ENCODE data around the gene EXOC7.

EXOC7 gene

DNA sequence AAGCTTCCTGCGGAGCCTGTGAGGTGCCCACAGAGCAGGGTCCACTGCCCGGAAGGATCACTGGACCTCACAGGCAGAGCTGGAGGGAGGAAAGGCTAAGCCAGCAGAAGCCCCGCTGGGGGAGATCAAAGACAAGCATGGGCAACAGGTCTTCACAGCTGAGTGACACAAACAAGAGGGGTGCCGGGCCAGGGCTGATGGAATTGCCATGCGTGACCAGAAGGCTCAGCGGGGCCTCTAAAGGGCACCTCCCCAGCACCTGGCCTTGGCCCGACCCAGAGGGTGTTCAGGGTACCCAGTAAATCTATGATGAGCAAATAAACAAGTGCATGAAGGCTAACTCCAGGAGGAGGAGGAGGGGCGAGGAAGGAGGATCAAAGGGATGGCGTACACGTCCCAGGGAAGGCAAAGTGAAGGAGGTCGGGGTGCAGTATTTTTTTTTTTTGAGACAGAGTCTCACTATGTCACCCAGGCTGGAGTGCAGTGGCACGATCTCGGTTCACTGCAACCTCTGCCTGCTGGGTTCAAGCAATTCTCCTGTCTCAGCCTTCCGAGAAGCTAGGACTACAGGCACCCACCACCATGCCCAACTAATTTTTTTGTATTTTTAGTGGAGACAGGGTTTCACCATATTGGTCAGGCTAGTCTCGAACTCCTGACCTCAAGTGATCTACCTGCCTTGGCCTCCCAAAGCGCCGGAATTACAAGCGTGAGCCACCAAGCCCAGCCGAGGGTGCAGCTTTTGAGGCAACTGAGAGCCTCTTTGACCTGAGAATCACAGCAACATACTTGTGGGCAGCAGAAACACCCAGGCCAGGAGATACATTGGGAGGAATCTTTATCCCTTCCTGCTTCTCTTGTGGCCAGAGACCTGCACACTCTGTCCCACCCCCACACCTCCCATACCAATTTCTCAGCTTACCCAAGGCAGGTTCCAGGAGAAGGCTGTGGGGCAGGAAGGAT lies 16.1 kb upstream of the EXOC7 start:
- no peak for DNase-seq

DNA sequence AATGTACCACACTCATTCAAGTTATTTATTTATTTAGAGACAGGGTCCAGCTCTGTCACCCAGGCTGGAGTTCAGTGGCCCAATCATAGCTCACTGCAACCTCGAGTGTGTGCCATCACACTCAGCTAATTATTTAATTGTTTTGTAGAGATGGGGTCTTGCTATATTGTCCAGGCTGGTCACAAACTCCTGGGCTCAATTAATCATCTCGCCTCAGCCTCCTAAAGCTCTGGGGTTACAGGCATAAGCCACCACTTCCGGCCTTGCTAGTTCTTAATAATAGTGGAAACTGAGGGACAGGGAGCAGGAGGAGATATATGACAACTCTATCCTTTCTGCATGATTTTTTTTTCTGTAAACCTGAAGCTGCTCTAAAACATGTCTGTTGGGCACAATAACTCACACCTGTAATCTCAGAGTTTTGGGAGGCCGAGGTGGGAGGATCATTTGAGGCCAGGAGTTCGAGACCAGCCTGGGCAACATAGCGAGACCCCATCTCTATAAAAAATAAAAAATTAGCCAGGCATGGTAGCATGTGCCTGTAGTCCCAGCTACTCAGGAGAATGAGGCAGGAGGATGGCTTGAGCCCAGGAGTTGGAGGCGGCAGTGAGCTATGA lies 11.7 kb upstream of the EXOC7 start:
- no peak for DNase-seq

DNA sequence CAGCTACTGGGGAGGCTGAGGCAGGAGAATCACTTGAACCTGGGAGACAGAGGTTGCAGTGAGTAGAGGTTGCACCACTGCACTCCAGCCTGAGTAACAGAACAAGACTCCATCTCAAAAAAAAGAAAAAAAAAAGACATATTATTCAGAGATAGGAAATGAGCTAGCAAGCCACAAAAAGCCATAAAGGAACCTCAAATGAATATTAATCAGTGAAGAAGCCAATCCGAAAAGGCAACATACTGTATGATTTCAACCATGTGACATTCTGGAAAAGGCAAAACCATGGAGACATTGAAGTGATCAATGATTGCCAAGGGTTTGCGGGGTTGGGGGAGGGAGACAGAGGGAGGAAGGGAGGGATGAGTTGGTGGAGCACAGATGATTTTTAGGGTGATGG lies 8.4 kb upstream of the EXOC7 start:
- no peak for DNase-seq

DNA sequence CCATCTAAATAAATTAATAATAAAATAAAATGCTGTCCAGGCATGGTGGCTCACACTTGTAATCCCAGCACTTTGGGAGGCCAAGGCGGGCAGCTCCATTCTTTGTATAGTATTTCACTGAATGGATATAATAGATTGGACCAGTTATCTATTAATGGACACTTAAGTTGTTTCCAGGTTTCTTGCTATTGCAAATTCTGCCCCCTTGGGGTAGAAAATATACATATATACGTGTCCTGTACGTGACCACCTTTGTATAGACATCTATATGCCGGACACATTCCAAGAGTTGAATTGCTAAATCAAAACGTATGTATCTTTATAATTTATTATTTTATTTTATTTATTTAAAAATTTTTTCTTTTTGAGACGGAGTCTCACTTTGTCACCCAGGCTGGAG lies 3.9 kb upstream of the EXOC7 start:
- DNase-seq: no peak

DNA sequence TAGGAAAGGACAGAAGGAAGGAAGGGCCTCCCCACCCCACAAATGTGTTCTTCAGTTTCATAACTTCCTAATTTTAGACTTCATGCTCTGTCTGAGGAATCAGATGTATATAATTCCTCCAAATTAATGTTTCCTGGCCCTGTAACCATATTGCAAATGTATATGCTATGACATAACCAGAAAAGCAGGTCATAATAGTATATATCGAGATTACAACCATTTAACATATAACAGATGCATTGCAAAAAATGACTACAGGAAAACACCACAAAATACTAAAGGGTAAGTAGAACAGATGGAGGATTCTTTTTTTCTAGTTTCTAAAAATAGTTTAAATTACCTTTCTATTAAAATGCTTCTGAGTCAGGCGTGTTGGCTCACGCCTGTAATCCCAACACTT lies 3.1 kb upstream of the EXOC7 start:
- peak in 1 of 14 donors; percentile 43 for DNase-seq

DNA sequence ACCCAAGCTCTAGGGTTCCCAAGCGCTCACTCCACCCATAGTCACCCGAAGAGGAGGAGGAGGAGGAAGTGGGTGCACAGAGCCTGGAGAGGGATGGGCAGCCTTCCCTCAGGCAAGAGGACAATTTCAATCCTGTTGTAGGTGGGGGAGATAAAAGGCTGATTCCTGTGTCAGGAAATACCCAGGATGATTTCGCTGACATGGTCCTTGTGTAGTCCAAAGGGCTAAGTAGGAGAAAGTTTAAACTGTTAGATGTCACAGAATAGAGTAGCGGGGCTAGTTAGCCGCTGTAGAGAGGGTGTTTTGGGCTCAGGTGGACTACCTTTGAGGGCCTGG lies 1.3 kb upstream of the EXOC7 start:
- no peak for DNase-seq

DNA sequence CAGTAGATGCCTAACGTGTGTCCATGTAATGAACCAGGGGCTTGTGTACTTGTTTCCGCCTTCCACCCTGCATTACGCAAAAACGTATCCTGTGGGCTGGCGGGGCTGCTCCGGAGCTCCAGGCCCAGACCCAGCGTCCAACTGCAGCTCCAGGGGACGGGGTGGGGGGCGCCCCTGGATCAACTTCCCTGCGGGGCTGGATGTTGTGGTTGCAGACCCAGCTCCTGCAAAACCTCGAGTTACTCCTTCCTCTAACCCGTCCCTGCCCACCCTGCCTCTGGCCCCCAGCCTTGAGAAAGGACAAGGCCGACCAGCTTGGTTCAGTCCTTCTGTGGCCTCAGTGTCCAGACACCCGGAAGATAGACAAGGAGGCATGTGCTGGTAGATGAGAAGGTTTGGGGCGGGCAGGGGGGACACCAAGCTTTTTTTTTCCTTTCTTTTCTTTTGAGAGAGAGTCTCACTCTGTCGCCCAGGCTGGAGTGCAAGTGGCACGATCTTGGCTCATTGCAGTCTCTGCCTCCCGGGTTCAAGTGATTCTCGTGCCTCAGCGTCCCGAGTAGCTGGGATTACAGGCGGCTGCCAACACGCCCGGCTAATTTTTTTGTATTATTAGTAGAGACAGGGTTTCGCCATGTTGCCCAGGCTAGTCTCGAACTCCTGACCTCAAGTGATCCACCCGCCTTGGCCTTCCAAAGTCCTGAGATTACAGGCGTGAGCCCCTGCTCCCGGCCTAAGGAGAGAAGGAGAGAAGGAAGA lies 731 bp upstream of the EXOC7 start:
- no peak for DNase-seq

DNA sequence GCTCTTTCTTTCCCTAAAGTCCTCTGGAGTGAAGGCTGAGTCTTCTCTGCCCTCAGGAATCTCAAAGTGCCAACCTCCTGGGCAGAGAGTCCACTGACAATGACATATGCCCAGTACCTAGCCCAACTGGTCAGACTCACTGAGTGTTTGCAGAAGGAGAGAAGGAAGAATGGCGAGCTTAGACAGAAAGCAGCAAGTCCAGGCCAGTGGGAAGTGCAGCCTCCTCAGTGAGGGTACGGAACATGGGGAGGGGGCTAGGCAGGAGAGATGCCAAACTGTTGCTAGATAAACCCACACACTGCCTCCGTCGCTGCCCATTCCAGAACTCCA lies 678 bp downstream of the EXOC7 start:
- DNase-seq: no peak

DNA sequence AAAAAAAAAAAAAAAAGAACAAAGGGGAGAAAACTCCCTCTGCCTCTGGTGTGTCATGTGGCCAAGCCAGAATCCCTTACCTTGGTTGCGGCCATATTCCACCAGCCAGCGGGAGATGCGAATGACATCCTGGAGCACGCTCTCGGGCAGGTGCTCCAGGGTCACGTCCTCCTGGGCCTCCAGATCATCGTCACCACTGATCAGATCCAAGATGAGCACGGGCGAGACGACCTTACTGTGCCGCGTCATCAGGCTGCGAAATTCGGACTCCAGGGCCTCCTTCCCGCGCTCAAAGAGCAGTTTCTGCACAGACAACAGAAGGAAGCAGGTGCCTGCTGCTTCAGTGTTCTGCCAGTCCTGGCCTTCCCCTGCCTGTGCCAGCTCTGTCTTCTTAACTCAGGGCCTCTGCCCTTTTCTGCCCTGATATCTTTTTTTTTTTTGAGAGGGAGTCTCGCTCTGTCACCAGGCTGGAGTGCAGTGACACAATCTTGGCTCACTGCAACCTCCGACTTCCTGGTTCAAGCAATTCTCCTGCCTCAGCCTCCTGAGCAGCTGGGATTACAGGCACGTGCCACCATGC lies 5.8 kb downstream of the EXOC7 start:
- DNase-seq: no peak

DNA sequence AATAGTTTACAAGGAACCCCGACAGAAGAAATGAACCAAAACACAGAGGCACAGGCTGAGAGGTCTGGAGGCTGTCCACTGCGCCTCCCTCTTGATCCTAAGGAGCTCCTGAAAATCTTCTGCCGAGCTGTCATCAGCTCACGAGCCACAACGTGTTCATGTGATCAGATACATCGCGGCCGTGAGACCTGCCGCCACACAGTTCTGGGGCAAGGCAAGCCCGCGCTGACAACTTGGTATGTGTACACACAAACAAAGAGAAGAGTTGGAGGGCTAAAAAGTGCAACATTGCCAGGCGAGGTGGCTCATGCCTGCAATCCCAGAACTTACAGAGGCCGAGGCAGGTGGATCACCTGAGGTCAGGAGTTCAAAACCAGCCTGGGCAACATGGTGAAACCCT lies 7.6 kb downstream of the EXOC7 start:
- DNase-seq: no peak

DNA sequence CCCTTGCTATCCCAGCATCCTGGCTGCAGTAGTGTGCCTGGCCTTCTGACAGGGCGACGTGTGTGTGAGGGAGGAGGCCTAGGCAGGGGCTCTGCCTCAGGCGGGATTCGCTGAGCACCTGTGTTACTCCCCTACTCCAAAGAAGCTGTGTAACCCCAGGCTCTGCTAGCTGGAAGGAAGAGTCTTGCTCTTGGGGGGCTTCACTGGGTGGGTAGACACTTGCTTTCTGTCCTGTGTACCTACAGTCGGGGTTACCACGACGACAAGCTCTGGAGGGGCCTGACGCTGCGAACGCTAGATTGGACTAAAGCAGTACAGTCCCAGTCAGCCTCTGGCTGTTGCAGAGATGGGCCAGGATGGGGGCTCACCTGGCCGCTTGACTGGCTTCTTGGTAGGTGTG lies 9.5 kb downstream of the EXOC7 start:
- no peak for DNase-seq

DNA sequence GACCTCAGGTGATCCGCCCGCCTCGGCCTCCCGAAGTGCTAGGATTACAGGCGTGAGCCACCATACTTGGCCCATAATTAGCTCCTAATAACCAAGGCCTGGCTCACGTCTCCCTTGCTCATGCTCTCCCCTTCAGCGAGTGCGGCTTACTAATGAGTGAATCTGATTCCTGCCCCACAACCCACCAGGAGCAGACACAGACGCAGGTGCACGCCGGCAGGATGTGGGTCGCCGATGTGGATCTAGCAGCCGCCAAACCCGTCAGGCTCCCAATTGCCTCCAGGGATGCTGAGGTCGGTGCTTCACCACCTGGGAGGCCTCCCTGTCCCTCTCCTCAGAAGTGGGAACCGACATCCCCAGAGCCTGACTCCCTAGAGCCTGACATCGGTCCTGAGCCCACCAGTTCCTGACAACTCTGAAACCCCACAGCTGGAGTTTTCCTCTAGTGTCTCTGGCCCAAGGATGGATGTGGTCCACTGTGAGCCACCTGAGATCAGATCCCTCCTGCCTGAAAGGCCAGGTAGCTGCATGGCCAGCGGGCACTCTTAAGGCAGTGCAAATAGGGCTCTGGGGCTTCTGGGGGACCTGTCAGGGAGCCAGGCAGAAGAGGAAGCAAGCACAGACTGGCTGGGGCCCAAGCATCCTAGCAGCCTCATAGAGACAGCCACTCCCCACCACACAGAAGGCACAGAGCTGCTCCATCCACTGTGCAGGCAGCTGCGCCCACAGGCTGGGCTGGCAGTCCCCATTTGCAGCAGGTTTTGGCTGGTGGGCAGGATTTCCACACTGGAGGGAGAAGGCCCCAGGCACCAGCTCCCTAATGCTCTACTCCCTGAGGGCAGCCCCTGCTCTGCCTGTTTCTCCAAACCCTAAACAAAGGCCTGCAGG lies 10.8 kb downstream of the EXOC7 start:
- no peak for DNase-seq

DNA sequence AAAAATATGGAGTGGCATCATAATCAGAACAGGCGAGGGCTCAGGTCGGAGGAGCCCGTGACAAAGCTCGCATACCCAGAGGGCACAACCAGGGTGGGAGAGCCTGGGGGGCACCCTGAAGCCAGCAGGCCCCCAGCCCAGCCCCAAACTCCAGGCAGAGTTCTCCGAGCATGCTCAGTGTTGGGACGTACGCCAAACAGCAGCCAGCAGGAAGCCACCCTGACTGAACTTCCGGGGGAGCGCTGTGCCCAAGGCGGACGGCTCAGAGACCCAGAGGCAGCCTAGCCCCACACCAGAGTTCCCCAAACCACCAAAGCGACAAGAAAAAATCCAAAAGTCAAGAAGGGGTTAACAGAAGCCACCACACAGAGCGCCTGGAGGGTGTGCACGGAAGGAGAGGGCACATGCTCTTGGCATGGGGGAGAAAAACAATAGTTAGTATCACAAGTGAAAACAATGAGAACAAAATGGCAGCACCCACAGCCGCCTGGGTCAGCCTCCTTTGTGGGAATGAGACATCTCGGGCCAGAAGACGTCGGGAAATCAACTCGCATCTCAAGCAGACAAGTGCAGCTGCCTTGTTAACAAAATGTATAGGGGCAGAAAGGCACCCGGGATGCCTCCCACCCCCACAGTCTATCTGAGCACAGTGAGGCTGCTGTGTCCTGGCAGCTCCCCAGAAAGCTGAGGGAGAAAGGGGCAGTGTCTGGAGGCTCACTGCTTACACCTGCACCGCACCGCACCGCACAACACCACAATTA lies 11.9 kb downstream of the EXOC7 start:
- DNase-seq: no peak

DNA sequence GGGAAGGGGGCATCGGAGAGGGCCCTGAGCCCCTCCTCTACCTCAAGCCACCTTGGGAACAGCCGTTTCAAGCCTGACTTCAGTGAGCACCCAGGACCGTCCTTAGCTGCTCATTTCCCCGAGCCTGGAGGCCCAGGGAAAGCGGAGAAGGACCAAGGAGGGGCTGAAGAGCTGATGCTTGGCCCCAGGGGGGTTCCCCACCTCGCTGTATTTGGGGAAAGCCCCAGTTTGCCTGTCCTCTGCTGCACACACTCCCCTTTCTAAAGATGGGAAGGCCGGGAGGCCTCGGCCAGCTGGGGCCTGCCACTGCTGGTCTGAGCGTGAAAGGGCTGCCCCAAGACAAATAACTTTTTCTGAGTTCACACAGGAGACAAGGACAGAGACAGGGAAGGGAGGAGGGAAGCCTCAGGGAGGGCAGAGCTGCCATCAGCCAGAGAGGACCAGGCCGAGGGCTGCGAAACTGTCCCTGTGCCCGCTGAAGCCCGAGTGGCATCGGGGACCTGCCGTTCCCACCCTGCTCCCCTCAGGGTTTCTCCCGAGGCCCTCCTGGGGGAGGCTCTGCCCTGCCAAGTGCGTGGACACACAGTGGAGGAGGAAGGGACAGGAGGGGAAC lies 13.0 kb downstream of the EXOC7 start:
- DNase-seq: no peak

DNA sequence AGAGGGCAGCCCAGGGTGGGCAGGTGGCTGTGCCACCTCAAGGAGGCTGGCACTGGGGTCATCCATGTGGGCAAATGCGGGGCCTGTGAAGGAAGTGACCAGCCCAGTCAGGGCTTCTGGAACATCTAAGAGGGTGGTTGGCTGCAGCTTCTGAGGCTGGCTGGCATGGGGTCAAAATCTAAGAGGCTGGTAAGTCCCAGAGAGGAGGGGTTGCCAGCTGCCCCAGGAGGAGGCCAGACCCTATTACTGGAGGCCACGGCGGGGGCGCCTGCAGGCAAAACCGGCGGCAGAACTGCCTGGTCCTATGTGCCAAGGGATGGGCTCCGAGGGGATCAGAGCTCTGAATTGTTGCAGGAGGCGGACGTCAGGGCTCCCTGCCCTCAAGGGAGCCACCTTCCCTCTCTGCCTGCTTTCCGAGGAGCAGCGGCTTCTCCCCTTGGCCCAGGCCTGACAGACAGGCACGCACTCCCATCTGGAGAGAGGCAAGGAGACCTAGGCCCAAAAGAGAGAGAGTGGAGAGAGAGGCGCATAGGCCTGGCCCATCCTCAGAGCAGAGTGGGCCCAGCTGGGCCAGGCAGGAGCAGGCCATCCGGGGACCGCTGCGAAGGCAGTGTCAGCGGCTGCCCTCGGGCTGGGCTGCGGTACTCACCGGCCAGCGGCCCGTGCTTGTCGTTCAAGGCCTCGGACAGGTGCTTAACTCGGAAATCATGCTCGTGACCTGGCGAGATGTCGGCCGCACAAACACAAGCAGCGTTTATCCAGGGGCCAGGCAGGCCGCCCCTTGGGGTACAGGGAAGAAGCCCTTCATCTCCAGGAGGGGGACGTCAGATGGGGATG lies 13.7 kb downstream of the EXOC7 start:
- DNase-seq: no peak

DNA sequence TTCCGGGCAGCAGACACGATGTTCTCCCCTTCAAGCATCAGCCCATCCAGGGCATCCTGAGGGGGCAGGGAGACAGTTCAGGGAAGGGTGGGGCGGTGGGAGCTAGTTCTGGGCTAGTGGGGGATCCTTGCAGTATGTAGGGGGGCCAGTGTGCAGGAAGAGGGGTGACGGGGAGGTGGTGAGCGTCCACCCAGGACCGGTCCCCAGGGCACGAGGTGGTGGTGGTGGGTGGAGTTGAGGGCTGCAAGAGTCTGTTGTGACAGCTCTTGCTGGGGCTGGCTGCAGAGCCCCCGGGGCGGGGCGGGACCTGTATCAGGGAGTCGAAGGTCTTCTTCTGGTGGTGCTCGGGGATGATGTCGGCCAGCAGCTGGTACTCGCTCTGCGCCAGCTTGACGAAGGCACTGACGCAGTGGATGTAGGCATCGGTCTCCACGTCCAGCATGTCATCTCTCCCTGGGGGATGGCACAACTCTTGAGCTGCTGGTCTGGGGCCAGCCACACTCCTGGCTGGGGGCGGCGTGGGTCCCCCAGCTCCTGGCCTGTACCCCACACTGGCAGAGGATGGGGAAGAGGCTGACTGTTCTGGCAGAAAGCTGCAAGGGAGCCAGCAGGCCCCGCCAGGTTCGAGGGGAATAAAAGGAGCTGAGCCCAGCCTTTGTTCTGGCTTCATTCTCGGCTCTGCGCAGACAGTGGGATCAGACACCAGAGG lies 14.6 kb downstream of the EXOC7 start:
- no peak for DNase-seq

DNA sequence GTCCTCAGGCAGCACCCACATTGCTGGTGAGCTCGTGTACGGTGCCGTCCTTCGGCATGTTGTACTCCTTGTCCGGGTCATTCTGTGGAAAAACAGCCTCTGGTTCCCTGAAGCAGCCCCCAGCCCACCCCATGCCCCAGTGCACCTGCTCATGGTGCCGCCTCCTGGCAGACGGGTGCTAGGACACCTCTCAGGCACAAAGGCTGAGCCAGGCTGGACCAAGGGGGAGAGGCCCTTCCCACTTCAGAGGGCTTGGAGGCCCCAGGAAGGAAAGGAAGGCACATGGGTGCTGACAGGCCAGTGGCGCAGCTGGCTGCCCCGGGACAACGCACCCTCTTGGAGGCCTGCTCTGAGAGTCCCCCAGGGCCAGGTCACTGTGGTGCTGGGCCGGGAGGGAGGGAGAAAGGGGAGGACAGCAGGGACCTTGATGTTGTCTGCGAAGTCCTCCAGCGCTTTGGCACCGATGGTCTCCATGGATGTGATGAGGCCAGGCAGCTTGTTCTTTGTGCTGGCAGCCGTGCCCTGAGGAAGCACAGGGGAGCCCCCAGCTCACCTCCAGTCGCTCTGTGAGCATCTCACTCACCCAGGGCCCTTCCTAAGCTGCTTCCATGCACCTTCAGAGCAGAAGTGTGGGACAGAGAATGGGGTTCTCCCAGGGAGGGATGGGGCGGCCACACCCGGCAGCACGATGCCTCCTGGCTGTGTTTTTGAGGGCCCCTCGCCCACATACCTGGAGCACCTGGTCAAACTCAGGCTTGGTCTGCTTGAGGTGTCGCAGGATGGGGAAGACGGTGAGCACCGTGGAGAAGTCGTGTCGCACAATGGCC lies 15.3 kb downstream of the EXOC7 start:
- DNase-seq: no peak

DNA sequence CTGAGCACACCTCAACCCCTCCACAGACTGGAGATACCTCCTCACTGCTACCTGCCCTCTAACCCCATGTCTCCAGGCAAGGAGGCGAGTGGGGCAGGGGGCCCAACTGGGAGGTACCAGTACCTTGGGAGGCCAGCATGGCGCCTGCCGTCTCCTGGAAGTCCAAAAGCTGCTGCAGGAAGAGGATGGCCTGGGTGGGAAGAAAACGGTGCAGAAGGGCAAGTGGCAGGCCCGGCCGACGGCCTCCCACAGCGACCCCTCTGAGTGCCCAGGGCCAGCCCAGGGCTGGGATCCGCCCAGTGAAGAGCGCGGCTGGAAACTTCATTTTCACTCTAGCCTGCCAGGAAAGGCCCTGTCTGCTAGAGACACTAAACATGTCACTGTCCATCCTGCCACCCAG lies 16.1 kb downstream of the EXOC7 start:
- no peak for DNase-seq
